Measurements from ENCODE around the gene HPGD.

- TF ChIP-seq, protein P1, sequence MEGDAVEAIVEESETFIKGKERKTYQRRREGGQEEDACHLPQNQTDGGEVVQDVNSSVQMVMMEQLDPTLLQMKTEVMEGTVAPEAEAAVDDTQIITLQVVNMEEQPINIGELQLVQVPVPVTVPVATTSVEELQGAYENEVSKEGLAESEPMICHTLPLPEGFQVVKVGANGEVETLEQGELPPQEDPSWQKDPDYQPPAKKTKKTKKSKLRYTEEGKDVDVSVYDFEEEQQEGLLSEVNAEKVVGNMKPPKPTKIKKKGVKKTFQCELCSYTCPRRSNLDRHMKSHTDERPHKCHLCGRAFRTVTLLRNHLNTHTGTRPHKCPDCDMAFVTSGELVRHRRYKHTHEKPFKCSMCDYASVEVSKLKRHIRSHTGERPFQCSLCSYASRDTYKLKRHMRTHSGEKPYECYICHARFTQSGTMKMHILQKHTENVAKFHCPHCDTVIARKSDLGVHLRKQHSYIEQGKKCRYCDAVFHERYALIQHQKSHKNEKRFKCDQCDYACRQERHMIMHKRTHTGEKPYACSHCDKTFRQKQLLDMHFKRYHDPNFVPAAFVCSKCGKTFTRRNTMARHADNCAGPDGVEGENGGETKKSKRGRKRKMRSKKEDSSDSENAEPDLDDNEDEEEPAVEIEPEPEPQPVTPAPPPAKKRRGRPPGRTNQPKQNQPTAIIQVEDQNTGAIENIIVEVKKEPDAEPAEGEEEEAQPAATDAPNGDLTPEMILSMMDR (conservative IDR thresholded peaks at IDR 0.05; ENCODE audit: low read length), result no peak
- no peak for TF ChIP-seq EZH2phosphoT487 (IDR thresholded peaks at IDR 0.05; ENCODE audit: borderline replicate concordance, low read depth, low read length)
These were observed 37.6 kb upstream of the HPGD start for GRCh38 chr4:174559894-174560293.
